ENCODE data around the gene YBEY. TPM values are rescaled to one million over a fixed set of nuclear protein-coding genes. Genes with fewer than 3 reads are reported as not detected.

The YBEY gene
- total and polyA plus RNA-seq, 12 donors = 4.0 to 46.0 (median 16.5) TPM

DNA sequence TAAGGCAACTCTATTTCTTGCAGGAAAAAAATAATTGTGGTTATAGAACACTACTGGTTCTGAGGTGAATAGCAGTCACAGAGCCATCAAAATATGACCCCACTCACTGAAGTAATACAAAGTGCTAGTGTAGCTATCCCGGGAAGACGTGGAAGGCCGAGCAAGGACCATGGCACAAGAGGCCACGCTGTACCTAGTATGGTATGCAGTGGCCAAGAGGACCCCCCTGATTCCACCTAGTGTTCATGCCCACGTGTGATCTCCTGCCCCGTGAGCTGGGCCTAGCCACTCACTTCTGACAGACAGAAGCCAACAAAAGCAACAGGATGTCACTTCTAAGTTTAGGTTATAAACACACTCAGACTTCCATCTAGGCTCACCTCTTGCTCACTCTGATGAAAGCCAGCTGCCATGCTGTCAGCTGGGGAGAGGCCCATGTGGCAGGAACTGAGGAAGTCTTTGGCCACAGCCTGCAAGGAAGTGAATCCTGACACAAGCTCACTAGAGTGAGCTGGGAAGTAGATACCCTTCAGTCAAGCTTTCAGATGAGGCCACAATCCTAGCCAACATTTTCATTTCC is 35.9 kb upstream of the YBEY start:
- Histone ChIP-seq H3K27me3 (no peaks in the 10 kb centered on the region), H3K4me3 (no peak overlapping the region), H3K9me3 (replicated peaks in 1 of 3) (no peaks in the 10 kb centered on the region), H3K27ac (no peak overlapping the region), H3K4me1 (replicated peaks in 1 of 2) (no peaks in the 10 kb centered on the region), H3K36me3 (replicated peaks in 1 of 2) (peaks cover 0 to 90% of the 10 kb centered on the region in 2 donors)
- 90 to 92% (median 91%) methylated on average over 6 of the region's 6 CpGs for WGBS, 4 donors
- intact Hi-C loops (cut with DNase I) = loop anchor here (5.0 to 10.0 kb wide), 2 partner anchors 105 to 1798 kb away; no protein-coding TSS in a partner anchor
- DNase-seq = no peak
- TF ChIP-seq, protein P1, sequence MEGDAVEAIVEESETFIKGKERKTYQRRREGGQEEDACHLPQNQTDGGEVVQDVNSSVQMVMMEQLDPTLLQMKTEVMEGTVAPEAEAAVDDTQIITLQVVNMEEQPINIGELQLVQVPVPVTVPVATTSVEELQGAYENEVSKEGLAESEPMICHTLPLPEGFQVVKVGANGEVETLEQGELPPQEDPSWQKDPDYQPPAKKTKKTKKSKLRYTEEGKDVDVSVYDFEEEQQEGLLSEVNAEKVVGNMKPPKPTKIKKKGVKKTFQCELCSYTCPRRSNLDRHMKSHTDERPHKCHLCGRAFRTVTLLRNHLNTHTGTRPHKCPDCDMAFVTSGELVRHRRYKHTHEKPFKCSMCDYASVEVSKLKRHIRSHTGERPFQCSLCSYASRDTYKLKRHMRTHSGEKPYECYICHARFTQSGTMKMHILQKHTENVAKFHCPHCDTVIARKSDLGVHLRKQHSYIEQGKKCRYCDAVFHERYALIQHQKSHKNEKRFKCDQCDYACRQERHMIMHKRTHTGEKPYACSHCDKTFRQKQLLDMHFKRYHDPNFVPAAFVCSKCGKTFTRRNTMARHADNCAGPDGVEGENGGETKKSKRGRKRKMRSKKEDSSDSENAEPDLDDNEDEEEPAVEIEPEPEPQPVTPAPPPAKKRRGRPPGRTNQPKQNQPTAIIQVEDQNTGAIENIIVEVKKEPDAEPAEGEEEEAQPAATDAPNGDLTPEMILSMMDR (IDR thresholded peaks at IDR 0.05) = no peak
- TF ChIP-seq POLR2A (IDR thresholded peaks at IDR 0.05) = no peak

DNA sequence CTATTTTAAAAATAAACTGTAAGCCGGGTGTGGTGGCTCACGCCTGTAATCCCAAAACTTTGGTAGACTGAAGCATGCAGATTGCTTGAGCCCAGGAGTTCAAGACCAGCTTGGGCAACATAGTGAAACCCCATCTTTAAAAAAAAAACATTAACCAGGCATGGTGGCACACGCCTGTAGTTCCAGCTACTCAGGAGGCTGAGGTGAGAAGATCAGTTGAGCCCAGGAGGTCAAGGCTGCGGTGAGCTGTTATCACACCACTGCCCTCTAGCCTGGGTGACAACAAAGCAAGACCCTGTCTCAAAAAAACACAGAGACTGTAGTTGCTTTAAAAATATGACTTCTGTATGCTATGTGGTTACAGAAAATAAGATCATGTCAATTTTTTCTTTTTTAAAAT is 33.3 kb upstream of the YBEY start:
- Histone ChIP-seq H3K4me3 (no peak overlapping the region), H3K27ac (no peak overlapping the region), H3K9me3 (replicated peaks in 1 of 3) (no peaks in the 10 kb centered on the region), H3K27me3 (no peaks in the 10 kb centered on the region), H3K4me1 (replicated peaks in 1 of 2) (no peaks in the 10 kb centered on the region), H3K36me3 (replicated peaks in 1 of 2) (peaks cover 0 to 91% of the 10 kb centered on the region in 2 donors)
- intact Hi-C loops (cut with DNase I) = loop anchor here (5.0 to 10.0 kb wide), 2 partner anchors 108 to 1801 kb away; no protein-coding TSS in a partner anchor
- no peak for DNase-seq
- WGBS, 4 donors = 91 to 93% (median 91%) methylated on average over 4 of the region's 4 CpGs
- TF ChIP-seq, protein P1 (IDR thresholded peaks at IDR 0.05) = no peak
- no peak for TF ChIP-seq POLR2A (IDR thresholded peaks at IDR 0.05)

DNA sequence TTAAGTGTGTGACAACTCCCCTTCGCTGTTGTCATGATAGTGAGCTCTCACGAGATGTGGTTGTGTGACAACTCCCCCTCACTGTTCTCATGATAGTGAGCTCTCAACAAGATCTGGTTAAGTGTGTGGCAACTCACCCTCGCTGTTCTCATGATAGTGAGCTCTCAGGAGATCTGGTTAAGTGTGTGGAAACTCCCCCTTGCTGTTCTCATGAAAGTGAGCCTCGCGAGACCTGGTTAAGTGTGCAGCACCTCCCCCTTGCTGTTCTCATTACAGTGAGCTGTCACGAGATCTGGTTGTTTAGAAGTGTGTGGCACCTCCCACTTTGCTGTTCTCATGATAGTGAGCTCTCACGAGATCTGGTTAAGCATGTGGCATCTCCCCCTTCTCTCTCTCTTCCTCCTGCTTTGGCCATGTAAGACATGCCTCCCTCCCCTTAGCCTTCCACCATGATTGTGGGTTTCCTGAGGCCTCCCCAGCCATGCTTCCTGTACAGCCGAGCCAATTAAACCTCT is 32.5 kb upstream of the YBEY start:
- 75 to 81% (median 77%) methylated on average over 8 of the region's 8 CpGs for WGBS, 4 donors
- DNase-seq = no peak
- H3K27me3 ChIP-seq = no peaks in the 10 kb centered on the region
- intact Hi-C loops (cut with DNase I) = loop anchor here (5.0 to 10.0 kb wide), 2 partner anchors 109 to 1801 kb away; no protein-coding TSS in a partner anchor
- TF ChIP-seq, protein P1 (IDR thresholded peaks at IDR 0.05) = no peak
- no peak for TF ChIP-seq POLR2A (IDR thresholded peaks at IDR 0.05)
- H3K27ac ChIP-seq = no peak overlapping the region
- peaks cover 0 to 97% of the 10 kb centered on the region in 2 donors for H3K36me3 ChIP-seq (replicated peaks in 1 of 2)
- no peaks in the 10 kb centered on the region for H3K4me1 ChIP-seq (replicated peaks in 1 of 2)
- no peaks in the 10 kb centered on the region for H3K9me3 ChIP-seq (replicated peaks in 1 of 3)
- H3K4me3 ChIP-seq = no peak overlapping the region

DNA sequence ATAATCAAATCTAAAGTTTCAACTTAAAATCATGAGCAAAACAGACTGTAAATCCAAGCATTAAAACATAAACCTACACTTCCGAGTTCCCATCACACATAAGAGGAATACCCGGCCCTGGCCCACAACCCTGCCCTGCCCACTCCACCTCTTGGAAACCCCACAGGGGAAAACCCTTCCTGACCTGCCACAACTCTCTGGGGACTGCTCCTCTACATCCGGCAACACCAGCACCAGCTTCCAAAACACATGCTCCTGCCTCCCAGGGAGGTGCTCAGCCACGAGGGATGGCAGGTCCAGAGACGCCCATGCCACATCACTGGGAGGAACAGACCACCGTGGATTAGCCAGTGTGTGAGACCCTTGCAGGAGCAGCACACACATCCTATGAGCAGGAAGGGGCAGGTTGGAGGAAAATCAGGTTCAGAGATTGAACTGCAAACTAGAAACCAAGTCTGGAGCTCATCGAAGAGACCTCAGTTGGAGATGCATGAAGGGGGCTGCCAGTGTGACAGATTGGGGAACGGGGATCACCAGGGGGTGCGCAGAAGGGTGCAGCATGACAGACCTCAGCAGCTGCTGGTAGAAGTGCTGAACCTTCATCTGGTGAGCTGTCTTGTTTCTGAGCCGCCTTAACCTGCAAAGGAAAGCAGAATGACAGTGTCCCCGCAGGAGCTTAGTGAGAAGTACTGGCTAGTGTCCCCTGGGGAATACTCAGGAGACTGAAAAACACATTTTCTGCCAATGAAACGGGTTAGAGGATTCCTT is 31.8 kb upstream of the YBEY start:
- no peak for TF ChIP-seq POLR2A (IDR thresholded peaks at IDR 0.05)
- TF ChIP-seq, protein P1 (IDR thresholded peaks at IDR 0.05) = no peak
- Histone ChIP-seq H3K4me3 (no peak overlapping the region), H3K4me1 (replicated peaks in 1 of 2) (no peaks in the 10 kb centered on the region), H3K27ac (no peak overlapping the region), H3K36me3 (replicated peaks in 1 of 2) (peaks cover 0 to 97% of the 10 kb centered on the region in 2 donors), H3K27me3 (no peaks in the 10 kb centered on the region), H3K9me3 (replicated peaks in 1 of 3) (no peaks in the 10 kb centered on the region)
- DNase-seq = no peak
- WGBS, 4 donors = 82 to 88% (median 86%) methylated on average over 10 to 12 of the region's 12 CpGs
- intact Hi-C loops (cut with DNase I) = loop anchor here (5.0 to 10.0 kb wide), 2 partner anchors 110 to 1802 kb away; no protein-coding TSS in a partner anchor
